Gastrocnemius medialis (tissue), 4 donors: ENCODE results near the gene ARHGAP1.

Experiments used
- POLR2A ChIP-seq, 2 donors: fragments of 450-650 bp; IDR thresholded peaks; one replicate each; pipeline ENCODE4 v1.6.1; 2017; ENCODE audit warnings: antibody characterized with exemption in 2 of 2, mild to moderate bottlenecking in 2 of 2, moderate library complexity in 2 of 2
- TF ChIP-seq, protein P1 (sequence below), 5 experiments: fragments of 450-650 bp in 3 of 5; fragments of 200-600 bp in 2 of 5; sonication (generic) in 2 of 5; IDR thresholded peaks in 4 of 5; conservative IDR thresholded peaks in 1 of 5; 1 replicate in 4 of 5; 2 replicates in 1 of 5; pipeline ENCODE4 v1.5.1; 2016 to 2019; ENCODE audit warnings: antibody characterized with exemption in 5 of 5, mild to moderate bottlenecking in 3 of 5, moderate library complexity in 3 of 5

DNA sequence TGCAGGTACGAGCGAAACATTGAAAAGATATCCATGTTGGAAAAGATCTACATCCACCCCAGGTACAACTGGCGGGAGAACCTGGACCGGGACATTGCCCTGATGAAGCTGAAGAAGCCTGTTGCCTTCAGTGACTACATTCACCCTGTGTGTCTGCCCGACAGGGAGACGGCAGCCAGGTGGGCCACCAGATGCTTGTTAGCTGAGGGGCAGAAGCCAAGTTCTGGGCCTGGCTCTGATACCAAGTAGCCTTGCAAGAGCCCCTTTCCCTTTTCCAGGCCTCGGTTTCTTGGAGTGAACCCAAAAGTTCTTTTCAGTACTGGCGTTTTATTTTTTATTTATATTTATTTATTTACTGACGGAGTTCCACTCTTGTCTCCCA lies 28.2 kb upstream of the ARHGAP1 start:
- TF ChIP-seq POLR2A (IDR thresholded peaks at IDR 0.05), result no peak
- TF ChIP-seq, protein P1, sequence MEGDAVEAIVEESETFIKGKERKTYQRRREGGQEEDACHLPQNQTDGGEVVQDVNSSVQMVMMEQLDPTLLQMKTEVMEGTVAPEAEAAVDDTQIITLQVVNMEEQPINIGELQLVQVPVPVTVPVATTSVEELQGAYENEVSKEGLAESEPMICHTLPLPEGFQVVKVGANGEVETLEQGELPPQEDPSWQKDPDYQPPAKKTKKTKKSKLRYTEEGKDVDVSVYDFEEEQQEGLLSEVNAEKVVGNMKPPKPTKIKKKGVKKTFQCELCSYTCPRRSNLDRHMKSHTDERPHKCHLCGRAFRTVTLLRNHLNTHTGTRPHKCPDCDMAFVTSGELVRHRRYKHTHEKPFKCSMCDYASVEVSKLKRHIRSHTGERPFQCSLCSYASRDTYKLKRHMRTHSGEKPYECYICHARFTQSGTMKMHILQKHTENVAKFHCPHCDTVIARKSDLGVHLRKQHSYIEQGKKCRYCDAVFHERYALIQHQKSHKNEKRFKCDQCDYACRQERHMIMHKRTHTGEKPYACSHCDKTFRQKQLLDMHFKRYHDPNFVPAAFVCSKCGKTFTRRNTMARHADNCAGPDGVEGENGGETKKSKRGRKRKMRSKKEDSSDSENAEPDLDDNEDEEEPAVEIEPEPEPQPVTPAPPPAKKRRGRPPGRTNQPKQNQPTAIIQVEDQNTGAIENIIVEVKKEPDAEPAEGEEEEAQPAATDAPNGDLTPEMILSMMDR (IDR thresholded peaks at IDR 0.05 in 4 of 5, conservative IDR thresholded peaks at IDR 0.05 in 1 of 5), result no peak
